ENCODE measurements around the gene KLHL40.

Gene KLHL40

DNA sequence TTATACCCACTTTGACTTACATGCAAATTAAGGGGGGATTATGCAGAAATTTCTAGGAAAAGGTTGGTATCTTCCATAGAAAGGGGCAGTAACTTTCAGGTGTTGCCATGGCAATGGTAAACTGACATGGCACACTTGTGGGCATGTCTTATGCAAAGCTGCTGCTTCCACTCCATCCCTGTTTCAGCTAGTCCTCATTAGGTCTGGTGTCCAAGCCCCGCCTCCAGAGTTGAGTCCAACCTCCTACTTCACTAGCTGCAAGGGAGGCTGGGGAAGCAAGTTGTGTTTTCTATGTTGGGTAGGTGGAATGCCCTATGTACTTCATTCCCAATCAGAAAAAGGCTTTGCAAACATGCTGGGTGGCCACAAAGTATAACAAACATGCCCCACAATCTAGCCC is 14.7 kb upstream of the KLHL40 start:
- DNase-seq (ENCODE audit: low spot score) = no peak

DNA sequence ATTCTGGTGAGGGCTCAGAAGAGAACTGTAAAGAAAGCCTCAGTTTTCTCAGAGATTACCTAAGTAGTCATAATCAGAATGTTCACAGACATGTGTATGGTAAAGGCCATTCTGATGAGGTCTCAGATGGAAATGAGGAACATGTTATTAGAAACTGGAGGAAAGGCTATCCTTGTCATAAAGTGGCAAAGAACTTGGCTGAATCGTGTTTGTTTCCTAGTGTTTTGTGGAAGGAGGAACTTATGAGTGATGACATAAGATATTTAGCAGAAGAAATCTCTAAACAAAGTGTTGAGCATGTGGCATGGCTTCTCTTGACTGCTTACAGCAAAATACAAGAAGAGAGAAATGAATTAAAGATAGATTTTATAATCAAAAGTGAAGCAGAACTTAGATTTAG is 12.8 kb upstream of the KLHL40 start:
- DNase-seq (ENCODE audit: low spot score) = no peak

DNA sequence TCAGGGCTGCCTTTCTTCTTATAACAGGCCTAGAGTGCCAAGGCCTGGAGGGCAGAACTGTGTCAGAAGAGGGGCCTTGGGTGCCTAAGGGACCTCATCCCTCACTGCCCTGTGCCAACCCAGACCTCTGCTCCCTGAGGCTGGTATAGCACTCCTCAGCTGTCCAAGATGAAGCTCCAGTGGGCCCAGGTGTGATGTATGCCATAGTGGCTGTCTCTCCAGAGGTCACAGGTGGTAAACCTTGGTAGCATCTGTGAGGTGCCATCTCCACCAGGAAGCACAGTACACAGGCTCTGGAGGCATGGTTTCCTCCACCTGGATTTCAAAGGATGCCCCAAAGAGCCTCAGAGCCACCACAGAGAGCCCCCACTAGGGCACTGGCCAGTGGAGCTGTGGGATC is 12.3 kb upstream of the KLHL40 start:
- no peak for DNase-seq (ENCODE audit: low spot score)

DNA sequence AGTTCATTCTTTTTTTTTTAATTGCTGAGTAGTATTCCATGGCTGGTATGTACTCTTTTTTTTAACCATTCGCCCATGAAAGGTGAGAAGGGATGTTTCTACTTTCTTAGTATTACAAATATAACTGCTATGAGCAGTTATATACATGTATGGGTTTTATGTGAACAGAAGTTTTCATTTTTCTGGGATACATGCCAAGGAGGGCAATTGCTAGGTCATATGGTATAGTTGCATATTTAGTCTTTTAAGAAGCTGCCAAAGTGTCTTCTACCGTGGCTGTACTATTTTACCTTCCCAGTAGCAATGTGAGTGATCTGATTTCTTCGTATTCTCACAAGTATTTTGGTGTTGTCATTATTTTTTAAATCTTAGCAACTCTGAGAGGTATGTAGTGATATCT is 11.2 kb upstream of the KLHL40 start:
- no peak for DNase-seq (ENCODE audit: low spot score)

DNA sequence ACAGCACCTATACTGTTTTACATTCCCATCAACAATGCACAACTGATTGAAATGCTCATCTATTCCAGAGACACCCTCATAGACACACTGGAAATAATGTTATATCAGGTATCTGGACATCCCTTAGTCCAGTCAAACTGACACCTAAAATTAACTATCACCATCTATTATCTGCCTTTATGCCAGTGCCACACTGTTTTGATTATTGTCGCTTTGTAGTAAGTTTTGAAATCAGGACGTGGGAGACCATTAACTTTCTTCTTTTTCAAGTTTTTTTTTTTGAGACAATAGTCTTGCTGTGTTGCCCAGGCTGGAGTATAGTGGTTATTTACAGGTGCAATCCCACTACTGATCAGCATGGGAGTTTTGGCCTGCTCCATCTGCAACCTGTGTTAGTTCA is 9.4 kb upstream of the KLHL40 start:
- no peak for DNase-seq (ENCODE audit: low spot score)

DNA sequence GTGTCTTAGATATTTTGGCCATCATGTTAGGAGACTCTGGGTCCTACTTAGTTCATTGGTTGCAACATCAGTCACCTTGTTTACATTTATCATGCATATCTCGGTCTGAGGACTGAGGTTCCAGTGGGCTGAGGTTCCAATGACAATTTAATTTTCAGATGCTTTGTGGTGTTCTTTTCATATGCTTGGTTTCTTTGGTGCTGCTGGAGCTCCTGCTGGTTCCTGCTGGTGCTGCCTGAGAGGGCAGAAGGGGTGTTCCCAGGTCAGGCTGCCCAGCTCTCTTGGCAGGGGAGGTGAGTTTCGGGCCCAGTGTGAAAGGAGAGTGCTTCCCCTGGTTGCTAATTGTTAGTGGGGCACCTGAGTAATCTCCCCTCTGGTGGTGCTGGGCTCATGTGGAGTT is 6.9 kb upstream of the KLHL40 start:
- no peak for DNase-seq (ENCODE audit: low spot score)

DNA sequence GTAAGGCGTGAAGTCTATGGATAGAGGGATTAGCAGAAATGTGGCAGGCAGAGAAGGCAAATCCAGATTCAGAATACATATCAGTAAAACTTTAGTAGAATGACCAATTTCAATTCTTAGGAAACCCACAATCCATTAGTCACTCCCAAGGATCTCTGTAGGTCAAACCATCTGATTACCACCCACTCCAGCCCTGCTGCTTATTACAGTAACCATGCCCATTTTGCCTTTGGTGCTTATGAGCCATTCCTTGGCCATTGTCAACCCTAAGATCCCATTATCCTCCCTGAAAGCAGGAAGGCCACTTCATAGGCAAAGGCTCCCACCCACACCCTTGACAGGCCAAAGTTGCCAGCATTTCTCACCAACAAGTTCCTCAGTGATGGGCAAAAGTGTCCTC is 5.1 kb upstream of the KLHL40 start:
- no peak for DNase-seq (ENCODE audit: low spot score)

DNA sequence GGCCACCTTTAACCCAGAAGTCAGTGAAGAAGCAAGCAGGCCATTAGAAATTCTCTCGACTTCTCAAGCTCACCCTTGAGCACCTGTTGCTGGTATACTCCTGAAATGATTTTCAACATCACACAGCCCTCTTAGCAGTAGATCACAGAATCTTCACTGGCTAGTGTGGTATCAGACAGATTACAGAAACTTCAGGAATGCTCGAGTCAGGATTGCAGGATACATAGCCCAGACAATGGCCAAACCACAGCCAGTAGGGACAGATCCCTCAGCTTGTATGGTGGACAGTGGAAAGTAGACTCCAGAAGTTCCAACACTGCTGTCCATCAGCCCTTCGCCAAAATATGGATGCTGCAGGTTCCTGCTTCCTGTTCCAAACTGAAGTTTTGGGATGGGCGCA is 4.5 kb upstream of the KLHL40 start:
- DNase-seq (ENCODE audit: low spot score) = no peak

DNA sequence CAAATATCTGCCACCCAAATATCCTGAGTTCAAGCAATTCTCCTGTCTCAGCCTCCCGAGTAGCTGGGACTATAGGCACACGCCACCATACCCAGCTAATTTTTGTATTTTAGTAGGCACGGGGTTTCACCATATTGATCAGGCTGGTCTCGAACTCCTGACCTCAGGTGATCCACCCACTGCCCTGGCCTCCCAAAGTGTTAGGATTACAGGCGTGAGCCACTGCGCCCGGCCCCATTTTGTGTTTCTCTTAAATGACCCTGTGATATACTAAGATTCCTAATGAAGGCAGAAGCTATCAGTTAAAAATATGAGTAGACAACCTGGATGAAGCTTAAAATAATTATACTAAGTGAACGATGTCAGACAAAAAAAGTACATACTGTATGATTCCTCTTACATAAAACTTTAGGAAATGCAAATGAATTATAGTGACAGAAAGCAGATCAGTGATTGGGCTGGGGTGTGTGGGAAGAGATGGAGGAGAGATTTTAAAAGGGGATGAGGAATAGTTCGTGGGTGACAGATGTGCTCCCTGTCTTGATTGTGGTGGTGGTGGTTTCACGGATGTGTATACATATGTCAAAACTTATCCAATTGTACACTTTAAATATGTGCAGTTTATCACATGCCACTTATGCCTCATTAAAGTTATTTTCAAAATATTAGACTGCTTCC is 3.8 kb upstream of the KLHL40 start:
- no peak for DNase-seq (ENCODE audit: low spot score)

DNA sequence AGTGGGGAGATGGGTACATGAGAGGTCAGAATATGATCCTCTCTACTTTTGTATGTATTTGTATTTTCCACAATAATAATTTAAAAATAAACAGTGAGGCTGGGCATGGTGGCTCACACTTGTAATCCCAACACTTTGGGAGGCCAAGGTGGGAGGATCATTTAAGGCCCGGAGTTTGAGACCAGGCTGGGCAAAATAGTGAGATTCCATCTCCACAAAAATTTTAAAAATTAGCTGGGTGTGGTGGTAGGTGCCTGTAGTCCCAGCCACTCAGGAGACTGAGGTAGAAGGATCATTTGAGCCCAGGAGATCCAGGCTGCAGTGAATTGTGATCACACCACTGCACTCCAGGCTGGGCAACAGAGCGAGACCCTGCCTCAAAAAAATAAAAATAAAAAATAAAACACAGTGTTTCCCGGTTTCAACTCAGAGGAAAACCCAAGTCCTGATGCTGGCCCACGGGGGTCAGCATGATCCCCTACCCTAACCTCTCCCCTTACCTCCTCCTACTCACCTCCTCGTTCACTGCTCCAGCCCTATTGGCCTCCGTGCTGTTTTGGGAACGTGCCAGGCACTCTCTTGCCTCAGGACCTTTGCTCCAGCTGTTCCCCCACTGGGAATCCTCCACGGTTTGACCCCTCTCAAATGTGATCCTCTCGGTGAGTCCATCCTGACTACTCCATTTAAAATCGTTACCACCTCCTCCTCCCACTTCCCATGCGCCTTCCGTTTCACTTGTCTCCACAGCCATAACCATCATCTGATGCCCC is 2.9 kb upstream of the KLHL40 start:
- DNase-seq (ENCODE audit: low spot score) = no peak

DNA sequence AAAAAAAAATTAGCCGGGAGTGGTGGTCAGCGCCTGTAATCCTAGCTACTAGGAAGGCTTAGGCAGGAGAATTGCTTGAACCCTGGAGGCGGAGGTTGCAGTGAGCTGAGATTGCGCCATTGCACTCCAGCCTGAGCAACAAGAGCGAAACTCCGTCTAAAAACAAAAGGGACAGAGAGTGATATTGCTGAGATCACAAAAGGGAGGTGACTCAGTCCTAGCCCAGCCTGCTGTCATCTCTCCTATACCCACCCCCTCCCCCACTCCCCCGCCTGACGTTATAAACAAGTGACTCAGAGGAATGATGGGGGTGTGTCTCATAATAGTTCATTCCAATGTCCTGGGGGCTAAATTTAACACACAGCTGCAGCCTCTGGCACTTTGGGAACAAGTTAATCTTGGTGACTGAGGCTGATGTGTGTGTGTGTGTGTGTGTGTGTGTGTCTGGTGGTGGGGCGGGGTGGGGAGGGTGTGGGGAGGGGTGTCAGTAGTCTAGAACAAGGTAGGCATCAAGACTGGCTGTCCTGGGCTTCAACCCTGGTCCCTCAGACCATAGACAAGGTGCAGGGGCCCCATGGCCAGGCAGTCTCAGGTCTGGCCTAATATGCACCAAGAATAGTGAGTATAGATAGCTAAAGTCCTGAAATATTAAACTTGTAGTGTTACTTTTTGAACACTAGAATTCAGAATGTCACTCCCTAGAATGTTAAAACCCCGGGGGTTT is 1.3 kb upstream of the KLHL40 start:
- DNase-seq (ENCODE audit: low spot score) = no peak

DNA sequence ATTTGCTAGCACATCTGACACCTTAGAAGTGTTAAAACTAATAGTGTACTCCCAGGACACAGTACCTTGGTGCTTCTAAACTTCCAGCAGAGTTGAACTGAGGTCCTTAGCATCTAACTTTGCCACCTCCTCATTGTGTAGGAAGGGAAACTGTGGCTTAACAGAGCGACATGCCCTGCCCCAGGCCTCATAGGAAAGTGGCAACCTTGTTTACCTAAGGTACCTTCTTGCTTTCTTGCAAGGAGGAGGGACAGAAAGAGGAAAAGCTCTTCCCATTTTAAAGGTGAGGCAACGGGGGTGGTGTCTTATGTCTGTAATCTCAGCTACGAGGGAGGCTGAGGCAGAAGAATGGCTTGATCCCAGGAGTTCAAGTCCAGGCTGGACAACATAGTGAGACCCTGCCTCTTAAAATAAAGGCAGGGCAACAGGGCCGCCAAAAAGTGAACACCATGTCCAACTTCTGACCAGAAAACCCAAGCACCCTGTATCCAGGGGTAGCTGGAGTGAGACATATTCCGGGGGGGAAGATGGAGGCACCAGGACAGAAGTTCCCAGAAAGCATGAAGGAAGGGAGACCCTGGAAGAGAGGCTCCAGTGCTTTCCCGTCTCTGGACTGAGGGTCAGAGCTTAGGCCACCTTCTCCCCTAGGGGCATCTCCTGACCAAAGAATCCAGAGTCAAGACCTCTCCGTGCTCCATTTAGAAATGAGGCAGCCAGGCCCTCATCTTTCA is 540 bp upstream of the KLHL40 start:
- no peak for DNase-seq (ENCODE audit: low spot score)

DNA sequence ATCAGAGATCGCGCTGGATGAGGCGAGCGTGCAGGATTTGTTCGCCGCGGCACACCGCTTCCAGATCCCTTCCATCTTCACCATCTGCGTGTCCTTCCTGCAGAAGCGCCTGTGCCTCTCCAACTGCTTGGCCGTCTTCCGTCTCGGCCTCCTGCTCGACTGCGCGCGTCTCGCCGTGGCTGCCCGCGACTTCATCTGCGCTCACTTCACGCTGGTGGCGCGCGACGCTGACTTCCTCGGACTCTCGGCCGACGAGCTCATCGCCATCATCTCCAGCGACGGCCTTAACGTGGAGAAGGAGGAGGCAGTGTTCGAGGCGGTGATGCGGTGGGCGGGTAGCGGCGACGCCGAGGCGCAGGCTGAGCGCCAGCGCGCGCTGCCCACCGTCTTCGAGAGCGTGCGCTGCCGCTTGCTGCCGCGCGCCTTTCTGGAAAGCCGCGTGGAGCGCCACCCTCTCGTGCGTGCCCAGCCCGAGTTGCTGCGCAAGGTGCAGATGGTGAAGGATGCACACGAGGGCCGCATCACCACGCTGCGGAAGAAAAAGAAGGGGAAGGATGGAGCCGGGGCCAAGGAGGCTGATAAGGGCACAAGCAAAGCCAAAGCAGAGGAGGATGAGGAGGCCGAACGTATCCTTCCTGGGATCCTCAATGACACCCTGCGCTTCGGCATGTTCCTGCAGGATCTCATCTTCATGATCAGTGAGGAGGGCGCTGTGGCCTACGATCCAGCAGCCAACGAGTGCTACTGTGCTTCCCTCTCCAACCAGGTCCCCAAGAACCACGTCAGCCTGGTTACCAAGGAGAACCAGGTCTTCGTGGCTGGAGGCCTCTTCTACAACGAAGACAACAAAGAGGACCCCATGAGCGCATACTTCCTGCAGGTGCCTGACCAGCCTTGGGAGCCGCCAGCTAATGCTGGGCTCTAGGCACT is 819 bp downstream of the KLHL40 start:
- no peak for DNase-seq (ENCODE audit: low spot score)

DNA sequence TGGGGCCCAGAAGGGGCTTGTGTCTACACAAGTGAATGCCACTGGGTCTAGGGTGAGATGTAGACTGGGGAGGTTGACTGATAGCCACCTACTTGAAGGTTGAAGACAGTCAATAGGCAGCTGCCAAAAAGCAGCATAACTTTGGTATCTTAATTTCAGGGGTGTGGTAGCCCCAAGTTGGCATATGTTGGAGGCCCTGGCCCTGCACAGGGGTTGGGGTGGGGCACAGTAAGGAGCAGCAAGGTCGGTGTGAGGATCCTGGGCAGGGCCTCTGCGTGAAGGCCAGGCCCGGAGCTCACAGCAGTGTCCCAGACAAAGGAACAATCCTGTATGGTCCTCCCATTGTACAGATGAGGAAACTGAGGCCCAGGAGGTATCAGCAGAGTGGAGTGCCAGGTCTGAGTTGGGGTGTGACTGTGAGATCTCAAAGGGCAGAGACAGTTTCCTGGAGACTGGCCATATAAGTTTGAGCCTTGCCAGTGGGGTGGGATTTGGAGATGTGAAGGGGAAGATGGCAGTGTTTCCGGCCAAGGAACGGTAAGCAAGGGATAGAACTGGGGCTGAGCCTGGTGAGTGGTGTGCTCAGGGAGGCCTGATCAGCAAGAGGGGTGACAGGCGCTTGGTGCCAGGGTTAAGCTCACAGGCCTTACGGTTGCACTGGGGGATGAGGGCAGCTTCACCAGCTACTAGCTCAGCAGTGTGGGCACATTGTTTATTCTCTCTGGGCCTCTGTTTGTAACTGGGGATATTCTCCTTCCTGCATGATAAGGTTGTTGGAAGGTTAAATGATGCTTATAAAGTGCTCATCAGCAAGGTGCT is 1.7 kb downstream of the KLHL40 start:
- no peak for DNase-seq (ENCODE audit: low spot score)

DNA sequence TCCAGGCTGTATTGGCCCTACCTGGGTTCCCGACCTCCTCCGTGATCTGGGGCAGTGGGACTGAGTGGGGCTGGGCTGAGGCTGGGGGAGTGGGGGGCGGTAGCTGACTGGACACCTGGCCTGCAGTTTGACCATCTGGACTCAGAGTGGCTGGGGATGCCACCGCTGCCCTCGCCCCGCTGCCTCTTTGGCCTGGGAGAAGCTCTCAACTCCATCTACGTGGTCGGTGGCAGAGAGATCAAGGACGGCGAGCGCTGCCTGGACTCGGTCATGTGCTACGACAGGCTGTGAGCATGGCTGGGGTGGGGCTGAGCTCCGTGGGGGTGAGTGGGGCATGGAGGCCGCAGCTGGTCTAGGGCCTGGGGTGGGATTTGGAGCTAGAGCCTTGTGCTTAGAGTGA is 2.7 kb downstream of the KLHL40 start:
- DNase-seq (ENCODE audit: low spot score) = no peak

DNA sequence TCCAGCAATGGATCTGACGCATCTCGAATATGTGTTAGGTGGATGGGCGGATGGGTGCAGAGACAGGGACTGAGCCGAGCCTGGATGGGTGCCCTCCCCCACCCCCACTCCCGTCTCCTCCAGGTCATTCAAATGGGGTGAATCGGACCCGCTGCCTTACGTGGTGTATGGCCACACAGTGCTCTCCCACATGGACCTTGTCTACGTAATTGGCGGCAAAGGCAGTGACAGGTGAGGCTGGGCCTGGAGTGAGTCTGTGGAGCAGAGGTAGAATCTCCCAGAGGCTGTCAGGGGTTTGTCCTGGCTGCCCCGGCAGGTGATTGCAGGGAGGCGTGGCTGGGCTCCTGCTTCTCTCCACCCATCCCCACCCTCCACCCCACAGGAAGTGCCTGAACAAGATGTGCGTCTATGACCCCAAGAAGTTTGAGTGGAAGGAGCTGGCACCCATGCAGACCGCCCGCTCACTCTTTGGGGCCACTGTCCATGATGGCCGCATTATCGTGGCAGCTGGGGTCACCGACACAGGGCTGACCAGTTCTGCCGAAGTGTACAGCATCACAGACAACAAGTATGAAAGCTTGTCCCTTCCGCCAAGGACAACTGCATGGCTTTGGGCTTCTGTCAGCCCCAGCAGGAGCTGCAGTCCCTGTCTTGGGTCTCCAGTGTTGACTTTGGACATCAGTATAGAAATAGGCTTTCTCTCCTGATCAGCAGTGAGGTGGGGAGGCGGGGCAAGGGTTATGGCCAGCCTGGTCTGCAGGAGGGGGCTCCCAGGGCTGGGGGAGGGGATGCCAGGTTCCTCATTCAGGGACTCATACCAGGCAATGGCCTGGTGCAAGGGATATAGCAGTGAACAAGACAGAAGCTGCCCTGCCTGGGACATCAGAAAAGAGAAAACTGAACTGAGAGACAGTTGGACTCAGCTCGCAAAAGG is 3.4 kb downstream of the KLHL40 start:
- DNase-seq (ENCODE audit: low spot score) = no peak

DNA sequence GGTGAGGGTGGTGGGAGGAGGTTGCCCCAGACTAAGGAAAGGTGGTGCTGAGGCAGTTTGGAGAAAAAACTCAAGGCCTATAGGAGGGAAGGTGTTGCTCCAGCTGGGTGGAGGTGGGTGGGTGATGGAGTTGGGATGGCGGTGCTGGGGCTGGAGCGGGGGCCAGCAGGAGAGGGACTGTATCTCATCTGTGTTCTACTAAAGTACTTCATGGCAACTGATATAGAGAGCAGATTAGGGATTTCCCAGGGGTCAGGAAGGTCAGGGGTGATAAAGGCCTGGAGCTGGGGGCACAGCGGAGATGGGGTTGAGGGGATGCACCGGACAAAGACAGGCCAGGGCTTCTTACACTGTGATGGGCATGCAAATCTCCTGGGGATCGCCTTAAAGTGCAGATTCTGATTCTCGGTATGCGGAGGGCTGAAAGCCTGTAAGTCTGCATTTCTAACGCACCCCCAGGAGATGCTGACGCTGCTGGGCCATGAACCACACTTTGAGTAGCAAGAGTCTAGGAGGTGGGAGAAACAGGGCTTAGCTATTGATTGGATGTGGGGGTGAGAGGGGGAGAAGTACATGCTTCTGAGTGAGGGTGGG is 4.2 kb downstream of the KLHL40 start:
- no peak for DNase-seq (ENCODE audit: low spot score)

DNA sequence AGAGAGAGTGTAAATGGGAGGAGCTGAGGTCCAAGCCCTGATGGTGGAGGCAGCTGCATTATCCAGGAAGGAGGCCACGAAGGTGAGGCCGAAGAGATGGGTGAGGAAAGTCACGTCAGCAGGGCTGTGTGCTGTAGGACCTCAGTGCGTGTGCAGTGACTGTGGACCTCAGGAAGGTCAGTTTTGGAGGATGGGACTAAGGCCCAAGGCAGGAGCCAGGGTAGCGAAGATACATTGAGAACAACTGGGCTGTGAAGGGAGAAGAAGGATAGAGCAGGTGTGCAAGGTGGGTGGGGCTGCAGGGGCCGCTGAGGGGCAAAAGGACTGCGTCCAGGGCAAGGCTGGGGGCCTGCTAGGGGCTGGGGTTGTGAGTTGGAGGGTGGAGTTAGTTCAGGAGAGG is 4.9 kb downstream of the KLHL40 start:
- DNase-seq (ENCODE audit: low spot score) = no peak

Measured in CD4-positive, alpha-beta T cell treated with Interleukin-2 at 100 ng/mL for 4 hours (primary cell).